ENCODE results near the gene LRRC4.

LRRC4 gene

DNA sequence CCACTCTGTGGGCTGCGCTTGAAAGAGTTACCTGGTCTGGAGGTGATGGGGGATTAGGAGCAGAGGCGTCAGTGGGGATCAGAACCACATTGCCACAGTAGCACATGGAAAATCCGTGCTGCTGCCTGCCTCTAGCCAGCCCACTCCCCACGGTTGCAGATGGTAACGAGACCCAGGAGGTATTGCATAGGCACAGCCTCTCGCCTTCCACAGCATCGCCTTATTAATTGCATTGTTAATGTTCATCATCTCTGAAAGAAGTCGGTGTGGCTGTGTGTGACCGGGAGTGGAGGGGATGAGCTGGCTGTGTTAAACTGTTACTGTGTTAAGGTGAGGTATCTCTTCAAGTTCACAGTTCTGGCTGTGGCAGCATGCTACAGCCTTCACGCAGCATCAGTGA, 35.2 kb upstream of the LRRC4 start:
- H3K4me1 ChIP-seq (ENCODE audit: low read length) = no peaks in the 10 kb centered on the region
- TF ChIP-seq EZH2phosphoT487 (IDR thresholded peaks at IDR 0.05; ENCODE audit: low read length) (no peak), EZH2 (optimal IDR thresholded peaks at IDR 0.05; ENCODE audit: low read depth, low read length) (no peak)
- TF ChIP-seq, protein P1, sequence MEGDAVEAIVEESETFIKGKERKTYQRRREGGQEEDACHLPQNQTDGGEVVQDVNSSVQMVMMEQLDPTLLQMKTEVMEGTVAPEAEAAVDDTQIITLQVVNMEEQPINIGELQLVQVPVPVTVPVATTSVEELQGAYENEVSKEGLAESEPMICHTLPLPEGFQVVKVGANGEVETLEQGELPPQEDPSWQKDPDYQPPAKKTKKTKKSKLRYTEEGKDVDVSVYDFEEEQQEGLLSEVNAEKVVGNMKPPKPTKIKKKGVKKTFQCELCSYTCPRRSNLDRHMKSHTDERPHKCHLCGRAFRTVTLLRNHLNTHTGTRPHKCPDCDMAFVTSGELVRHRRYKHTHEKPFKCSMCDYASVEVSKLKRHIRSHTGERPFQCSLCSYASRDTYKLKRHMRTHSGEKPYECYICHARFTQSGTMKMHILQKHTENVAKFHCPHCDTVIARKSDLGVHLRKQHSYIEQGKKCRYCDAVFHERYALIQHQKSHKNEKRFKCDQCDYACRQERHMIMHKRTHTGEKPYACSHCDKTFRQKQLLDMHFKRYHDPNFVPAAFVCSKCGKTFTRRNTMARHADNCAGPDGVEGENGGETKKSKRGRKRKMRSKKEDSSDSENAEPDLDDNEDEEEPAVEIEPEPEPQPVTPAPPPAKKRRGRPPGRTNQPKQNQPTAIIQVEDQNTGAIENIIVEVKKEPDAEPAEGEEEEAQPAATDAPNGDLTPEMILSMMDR (IDR thresholded peaks at IDR 0.05; ENCODE audit: low read length) = no peak
- peaks cover 63% of the 10 kb centered on the region for H3K79me2 ChIP-seq (ENCODE audit: low read length)
- H3K36me3 ChIP-seq (replicated peaks; ENCODE audit: insufficient read depth, low read length) = no peaks in the 10 kb centered on the region
- no peak for DNase-seq
- no peak overlapping the region for H2AFZ ChIP-seq (ENCODE audit: low read length)
- H3K9me2 ChIP-seq (replicated peaks; ENCODE audit: insufficient read depth, low read length) = no peaks in the 10 kb centered on the region
- no peaks in the 10 kb centered on the region for H3F3A ChIP-seq (ENCODE audit: insufficient read depth, low read length)
- H3K9ac ChIP-seq (ENCODE audit: low read length) = no peak overlapping the region
- H3K4me2 ChIP-seq (ENCODE audit: low read depth, low read length) = no peak overlapping the region
- H4K20me1 ChIP-seq (ENCODE audit: insufficient read depth, low read length) = no peaks in the 10 kb centered on the region
- no peaks in the 10 kb centered on the region for H3K27me3 ChIP-seq (replicated peaks; ENCODE audit: insufficient read depth, low read length)
- no peak overlapping the region for H3K4me3 ChIP-seq (ENCODE audit: low read length)
- H3K27ac ChIP-seq (ENCODE audit: low read length) = no peak overlapping the region
- no peaks in the 10 kb centered on the region for H3K9me3 ChIP-seq (replicated peaks; ENCODE audit: insufficient read depth, low read length)

DNA sequence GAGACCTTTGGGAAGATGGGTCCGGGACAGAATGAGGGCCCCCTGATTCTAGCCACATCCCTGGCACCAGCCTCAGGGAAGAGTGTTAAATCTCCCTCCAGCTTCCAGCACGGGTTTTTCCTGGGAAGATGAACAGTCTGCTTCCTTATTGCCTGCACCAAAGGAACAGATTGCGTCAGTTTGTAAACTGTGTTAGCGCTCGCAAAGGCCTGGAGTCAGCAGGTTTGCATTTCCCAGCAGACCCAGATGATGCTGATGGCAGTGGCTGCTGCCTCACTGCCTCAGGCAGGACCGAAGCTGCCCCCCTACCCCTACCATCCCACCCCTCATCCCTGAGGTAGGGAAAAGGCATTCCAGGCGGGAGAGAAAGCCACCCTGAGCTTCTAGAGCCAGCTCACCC, 34.6 kb upstream of the LRRC4 start:
- no peak overlapping the region for H3K9ac ChIP-seq (ENCODE audit: low read length)
- no peak for DNase-seq
- no peak overlapping the region for H3K4me3 ChIP-seq (ENCODE audit: low read length)
- no peaks in the 10 kb centered on the region for H3K9me2 ChIP-seq (replicated peaks; ENCODE audit: insufficient read depth, low read length)
- H3K36me3 ChIP-seq (replicated peaks; ENCODE audit: insufficient read depth, low read length) = no peaks in the 10 kb centered on the region
- H3F3A ChIP-seq (ENCODE audit: insufficient read depth, low read length) = no peaks in the 10 kb centered on the region
- H3K4me1 ChIP-seq (ENCODE audit: low read length) = no peaks in the 10 kb centered on the region
- H3K79me2 ChIP-seq (ENCODE audit: low read length) = peaks cover 64% of the 10 kb centered on the region; the same call in 1 of the 2 replicates
- no peak overlapping the region for H2AFZ ChIP-seq (ENCODE audit: low read length)
- no peak overlapping the region for H3K27ac ChIP-seq (ENCODE audit: low read length)
- H3K4me2 ChIP-seq (ENCODE audit: low read depth, low read length) = no peak overlapping the region
- H4K20me1 ChIP-seq (ENCODE audit: insufficient read depth, low read length) = no peaks in the 10 kb centered on the region
- no peaks in the 10 kb centered on the region for H3K27me3 ChIP-seq (replicated peaks; ENCODE audit: insufficient read depth, low read length)
- TF ChIP-seq EZH2 (optimal IDR thresholded peaks at IDR 0.05; ENCODE audit: low read depth, low read length) = no peak
- TF ChIP-seq, protein P1 (IDR thresholded peaks at IDR 0.05; ENCODE audit: low read length) = no peak
- TF ChIP-seq EZH2phosphoT487 (IDR thresholded peaks at IDR 0.05; ENCODE audit: low read length) = no peak
- H3K9me3 ChIP-seq (replicated peaks; ENCODE audit: insufficient read depth, low read length) = no peaks in the 10 kb centered on the region

DNA sequence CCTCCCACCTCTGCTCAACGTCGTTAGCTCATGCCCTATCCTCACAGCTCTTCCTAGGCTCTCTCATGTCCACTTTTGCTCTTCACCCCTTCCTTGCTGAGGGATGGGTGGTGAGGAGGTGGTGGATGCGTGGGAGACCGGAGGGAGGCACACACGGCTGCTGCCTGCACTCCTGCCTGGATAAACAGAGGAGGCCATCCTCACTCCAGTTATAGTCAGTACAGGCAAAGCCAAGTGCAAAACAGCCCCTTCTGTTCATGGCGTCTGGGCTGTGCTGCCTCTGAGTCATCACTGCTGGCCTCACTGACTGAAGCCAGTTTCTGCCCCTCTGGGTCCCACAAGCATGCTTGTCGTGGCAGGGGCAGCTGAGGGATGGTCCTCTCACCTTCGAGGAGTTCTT, 31.9 kb upstream of the LRRC4 start:
- H3K4me2 ChIP-seq (ENCODE audit: low read depth, low read length) = no peak overlapping the region
- no peaks in the 10 kb centered on the region for H3K9me3 ChIP-seq (replicated peaks; ENCODE audit: insufficient read depth, low read length)
- H3F3A ChIP-seq (ENCODE audit: insufficient read depth, low read length) = no peaks in the 10 kb centered on the region
- H3K36me3 ChIP-seq (replicated peaks; ENCODE audit: insufficient read depth, low read length) = no peaks in the 10 kb centered on the region
- TF ChIP-seq, protein P1 (IDR thresholded peaks at IDR 0.05; ENCODE audit: low read length) = no peak
- TF ChIP-seq EZH2phosphoT487 (IDR thresholded peaks at IDR 0.05; ENCODE audit: low read length) = no peak
- no peak for TF ChIP-seq EZH2 (optimal IDR thresholded peaks at IDR 0.05; ENCODE audit: low read depth, low read length)
- H4K20me1 ChIP-seq (ENCODE audit: insufficient read depth, low read length) = no peaks in the 10 kb centered on the region
- H3K9me2 ChIP-seq (replicated peaks; ENCODE audit: insufficient read depth, low read length) = no peaks in the 10 kb centered on the region
- no peak overlapping the region for H3K27ac ChIP-seq (ENCODE audit: low read length)
- no peaks in the 10 kb centered on the region for H3K4me1 ChIP-seq (ENCODE audit: low read length)
- no peak for DNase-seq
- peaks cover 69% of the 10 kb centered on the region for H3K79me2 ChIP-seq (ENCODE audit: low read length)
- H3K9ac ChIP-seq (ENCODE audit: low read length) = no peak overlapping the region
- no peak overlapping the region for H3K4me3 ChIP-seq (ENCODE audit: low read length)
- no peak overlapping the region for H2AFZ ChIP-seq (ENCODE audit: low read length)
- H3K27me3 ChIP-seq (replicated peaks; ENCODE audit: insufficient read depth, low read length) = no peaks in the 10 kb centered on the region

Data from MM.1S (cell line).